IMR-90 (cell line): ENCODE data around the gene FANCG. TPM values are rescaled to one million over a fixed set of nuclear protein-coding genes. Genes with fewer than 3 reads are reported as not detected.

Experiments used
- ATAC-seq: fragments of 200-7000 bp; cut with Tn5 transposase; 2 replicates; pipeline ENCODE4 v1.9.1; 2020; ENCODE audit warnings: low read depth, mild to moderate bottlenecking, moderate library complexity
- BruUV-seq: library from RNA; stranded (reverse); fragments of 400-500 nt; replicated peaks from 2 replicates; lab custom pipeline; 2021; lab: Mats Ljungman, UMichigan
- CTCF ChIA-PET: fragments of 300-600 bp; formaldehyde crosslinking; extraction: SDS; loops from one replicate; lab custom pipeline; 2021; ENCODE audit warnings: antibody characterized with exemption; lab: Yijun Ruan, JAX
- POLR2A ChIA-PET: fragments of 300-600 bp; sonication (Branson Sonifier 250); formaldehyde crosslinking; loops from one replicate; lab custom pipeline; 2022; ENCODE audit warnings: antibody characterized with exemption; ENCODE audit not compliant: unreplicated experiment; lab: Charles Lee
- DNase-seq: peaks from one replicate; pipeline ENCODE4 v3.0.0; 2013
- H2AFZ ChIP-seq: replicated peaks from 2 replicates; pipeline ENCODE3; 2013; ENCODE audit warnings: low read length, mild to moderate bottlenecking; ENCODE audit not compliant: poor library complexity
- H2AK5ac ChIP-seq: 2 replicates; pipeline ENCODE4 v1.6.1; 2013; ENCODE audit warnings: low read depth, low read length, inconsistent platforms
- H2AK9ac ChIP-seq: replicated peaks from 2 replicates; pipeline ENCODE3; 2013; ENCODE audit warnings: mild to moderate bottlenecking, low read depth, low read length, moderate library complexity; ENCODE audit not compliant: poor library complexity
- H2BK120ac ChIP-seq: 2 replicates; pipeline ENCODE4 v1.6.1; 2013; ENCODE audit warnings: low read depth, low read length, inconsistent platforms
- H2BK15ac ChIP-seq: 3 replicates; pipeline ENCODE4 v1.6.1; 2013; ENCODE audit warnings: low read depth, low read length, inconsistent platforms
- H2BK20ac ChIP-seq: 2 replicates; pipeline ENCODE4 v1.6.1; 2013; ENCODE audit warnings: low read depth, mild to moderate bottlenecking, inconsistent platforms, low read length, moderate library complexity
- H2BK5ac ChIP-seq: 2 replicates; pipeline ENCODE4 v1.6.1; 2013; ENCODE audit warnings: mild to moderate bottlenecking, low read depth, low read length, inconsistent platforms; ENCODE audit not compliant: poor library complexity, severe bottlenecking
- H3K14ac ChIP-seq: replicated peaks from 2 replicates; pipeline ENCODE4 v1.6.1; 2013; ENCODE audit warnings: low read depth, low read length, inconsistent platforms
- H3K18ac ChIP-seq: 2 replicates; pipeline ENCODE4 v1.6.1; 2013; ENCODE audit warnings: low read depth, low read length, control low read depth
- H3K23ac ChIP-seq: 2 replicates; pipeline ENCODE4 v1.6.1; 2013; ENCODE audit warnings: low read depth, low read length, inconsistent platforms
- H3K27ac ChIP-seq: 2 replicates; pipeline ENCODE4 v1.5.1; 2013; ENCODE audit warnings: mild to moderate bottlenecking, control low read depth, low read length; ENCODE audit not compliant: insufficient read depth
- H3K27me3 ChIP-seq: 2 replicates; pipeline ENCODE4 v1.6.1; 2013; ENCODE audit warnings: low read length; ENCODE audit not compliant: control insufficient read depth, insufficient read depth
- H3K36me3 ChIP-seq: 2 replicates; pipeline ENCODE4 v1.6.1; 2013; ENCODE audit warnings: low read length, mixed read lengths; ENCODE audit not compliant: control insufficient read depth, insufficient read depth
- H3K4ac ChIP-seq: 2 replicates; pipeline ENCODE4 v1.6.1; 2013; ENCODE audit warnings: low read depth, low read length, inconsistent platforms
- H3K4me1 ChIP-seq: 2 replicates; pipeline ENCODE4 v1.6.1; 2013; ENCODE audit warnings: low read length, mixed read lengths; ENCODE audit not compliant: control insufficient read depth, insufficient read depth
- H3K4me2 ChIP-seq: 2 replicates; pipeline ENCODE4 v1.6.1; 2013; ENCODE audit warnings: low read depth, mild to moderate bottlenecking, control low read depth, low read length, moderate library complexity
- H3K4me3 ChIP-seq: 2 replicates; pipeline ENCODE4 v1.5.1; 2013; ENCODE audit warnings: low read depth, mild to moderate bottlenecking, control low read depth, low read length, moderate library complexity; ENCODE audit not compliant: insufficient read depth
- H3K56ac ChIP-seq: 2 replicates; pipeline ENCODE4 v1.6.1; 2013; ENCODE audit warnings: low read length, inconsistent platforms; ENCODE audit not compliant: insufficient read depth; ENCODE audit errors: extremely low read depth
- H3K79me1 ChIP-seq, 2 experiments: 2 replicates each; pipeline ENCODE4 v1.6.1; 2013; ENCODE audit warnings: low read length in 2 of 2, inconsistent platforms in 1 of 2, low read depth in 1 of 2
- H3K9ac ChIP-seq: 2 replicates; pipeline ENCODE4 v1.6.1; 2013; ENCODE audit warnings: low read depth, low read length, control low read depth
- H3K9me1 ChIP-seq: 2 replicates; pipeline ENCODE4 v1.6.1; 2013; ENCODE audit warnings: low read length, inconsistent platforms; ENCODE audit not compliant: insufficient read depth
- H3K9me3 ChIP-seq: 2 replicates; pipeline ENCODE4 v1.6.1; 2013; ENCODE audit warnings: low read length; ENCODE audit not compliant: control insufficient read depth, insufficient read depth
- H4K20me1 ChIP-seq: 2 replicates; pipeline ENCODE4 v1.6.1; 2013; ENCODE audit warnings: low read length, inconsistent platforms; ENCODE audit not compliant: insufficient read depth
- H4K5ac ChIP-seq: 2 replicates; pipeline ENCODE4 v1.6.1; 2013; ENCODE audit warnings: mild to moderate bottlenecking, low read depth, low read length, control low read depth
- H4K8ac ChIP-seq, 2 experiments: 2 replicates each; pipeline ENCODE4 v1.6.1; 2013; ENCODE audit warnings: low read depth in 2 of 2, low read length in 2 of 2, control low read depth in 1 of 2, inconsistent platforms in 1 of 2
- H4K91ac ChIP-seq: 2 replicates; pipeline ENCODE4 v1.6.1; 2013; ENCODE audit warnings: low read depth, low read length, inconsistent platforms; ENCODE audit not compliant: insufficient read depth
- BHLHE40 ChIP-seq: fragments of 150-350 bp; IDR thresholded peaks from 2 replicates; pipeline ENCODE4 v1.6.1; 2016; ENCODE audit warnings: mild to moderate bottlenecking, low read depth, low read length
- CEBPB ChIP-seq: IDR thresholded peaks from 2 replicates; pipeline ENCODE4 v1.6.1; 2012; ENCODE audit warnings: low read depth, low read length, improper control_type of control experiment
- CHD1 ChIP-seq: IDR thresholded peaks from 2 replicates; pipeline ENCODE4 v1.6.1; 2012; ENCODE audit warnings: low read depth, low read length, improper control_type of control experiment
- CTCF ChIP-seq: conservative IDR thresholded peaks from 2 replicates; pipeline ENCODE4 v1.5.1; 2012; ENCODE audit warnings: mild to moderate bottlenecking, low read depth, low read length, improper control_type of control experiment
- ELK1 ChIP-seq: fragments of 150-350 bp; IDR thresholded peaks from 2 replicates; pipeline ENCODE4 v1.6.1; 2016; ENCODE audit warnings: low read depth, mild to moderate bottlenecking, low read length, moderate library complexity, borderline replicate concordance
- FOS ChIP-seq: fragments of 150-350 bp; IDR thresholded peaks from 2 replicates; pipeline ENCODE4 v1.6.1; 2016; ENCODE audit warnings: low read depth, low read length
- MAFK ChIP-seq: IDR thresholded peaks from 2 replicates; pipeline ENCODE4 v1.6.1; 2012; ENCODE audit warnings: low read depth, low read length, improper control_type of control experiment
- MAZ ChIP-seq: IDR thresholded peaks from 2 replicates; pipeline ENCODE4 v1.6.1; 2012; ENCODE audit warnings: low read depth, mild to moderate bottlenecking, low read length, improper control_type of control experiment, moderate library complexity, borderline replicate concordance
- MXI1 ChIP-seq: IDR thresholded peaks from 2 replicates; pipeline ENCODE4 v1.6.1; 2012; ENCODE audit warnings: low read depth, mild to moderate bottlenecking, low read length, moderate library complexity, borderline replicate concordance
- NFE2L2 ChIP-seq: fragments of 150-350 bp; IDR thresholded peaks from 2 replicates; pipeline ENCODE4 v1.6.1; 2016; ENCODE audit warnings: low read depth, mild to moderate bottlenecking, low read length
- POLR2A ChIP-seq: IDR thresholded peaks from 2 replicates; pipeline ENCODE4 v1.6.1; 2012; ENCODE audit warnings: mild to moderate bottlenecking, low read depth, low read length
- RAD21 ChIP-seq: IDR thresholded peaks from 2 replicates; pipeline ENCODE4 v1.6.1; 2012; ENCODE audit warnings: low read length, improper control_type of control experiment
- RCOR1 ChIP-seq: IDR thresholded peaks from 2 replicates; pipeline ENCODE4 v1.6.1; 2012; ENCODE audit warnings: mild to moderate bottlenecking, low read length, improper control_type of control experiment; ENCODE audit not compliant: insufficient replicate concordance
- RFX5 ChIP-seq: IDR thresholded peaks from 2 replicates; pipeline ENCODE4 v1.8.0; 2012; ENCODE audit warnings: low read depth, mild to moderate bottlenecking, low read length, moderate library complexity
- USF2 ChIP-seq: fragments of 150-350 bp; IDR thresholded peaks from 2 replicates; pipeline ENCODE4 v1.6.1; 2017; ENCODE audit warnings: mild to moderate bottlenecking, antibody characterized with exemption, low read length, low read depth
- WGBS, 2 experiments: methylation state at CpG; one replicate each; pipeline versions ENCODE4 v1.1.5 to v1.1.7; 2013; ENCODE audit warnings: missing lambda C conversion rate in 2 of 2; ENCODE audit not compliant: insufficient read length in 1 of 2; ENCODE audit errors: extremely low coverage in 2 of 2; 5-methylcytosine and 5-hydroxymethylcytosine counted together
- dilution Hi-C: fragments of 300-500 bp; cut with HindIII; formaldehyde crosslinking; loops from one replicate; pipeline ENCODE4 v1.14.3; 2018; ENCODE audit warnings: low sequenced_read_pairs; ENCODE audit not compliant: unreplicated experiment
- in situ Hi-C: fragments of 300-500 bp; cut with MboI; formaldehyde crosslinking; loops from 3 replicates; pipeline ENCODE4 v1.14.3; 2019; ENCODE audit warnings: low sequenced_read_pairs, inconsistent platforms, mixed read lengths
- intact Hi-C: fragments of 100-400 bp; cut with micrococcal nuclease; formaldehyde crosslinking; loops from 2 replicates; pipeline ENCODE4 v1.10.0; 2022
- polyA plus RNA-seq, 3 experiments: library from polyadenylated mRNA; depleted of rRNA; stranded (reverse); fragments of >200 nt; gene quantifications; 2 replicates each; pipeline ENCODE4 v1.2.3, GENCODE V29; 2012; ENCODE audit warnings: low replicate concordance in 1 of 3
- total RNA-seq: library from RNA; depleted of rRNA; stranded (reverse); fragments of >200 nt; gene quantifications from 2 replicates; pipeline ENCODE4 v1.2.3, GENCODE V29; 2012

Gene FANCG
- total and polyA plus RNA-seq, 2 of the 4 experiments (the other 2 are of a cell fraction): 16.1 to 19.3 TPM

- no peak overlapping the region for H2AK5ac ChIP-seq
- no peak overlapping the region for H4K91ac ChIP-seq
- no peak overlapping the region for H2BK20ac ChIP-seq
- no peaks in the 10 kb centered on the region for H3K4me1 ChIP-seq
- H3K79me1 ChIP-seq: peaks cover 30 to 43% of the 10 kb centered on the region in 2 experiments
- H3K36me3 ChIP-seq: peaks cover 51% of the 10 kb centered on the region
- no peak overlapping the region for H4K5ac ChIP-seq
- no peak overlapping the region for H3K23ac ChIP-seq
- no TSS peak for BruUV-seq
- H3K56ac ChIP-seq: no peak overlapping the region
- DNase-seq (no peak), ATAC-seq (no peak)
- no peak overlapping the region for H2BK5ac ChIP-seq
- H2AFZ ChIP-seq: no peak overlapping the region
- ChIA-PET CTCF (no interaction called here), POLR2A (interaction anchor here (0.6 kb wide), 1 partner anchor 16 kb away, joined by 15 read pairs; no protein-coding TSS in a partner anchor)
- no peak overlapping the region for H3K27ac ChIP-seq
- H3K4ac ChIP-seq: no peak overlapping the region
- no peak overlapping the region for H3K18ac ChIP-seq
- WGBS, 2 experiments: 97% methylated on average over 5 of the region's 14 CpGs; no CpG with 5 or more reads in 1 of the 2 experiments
- no peak overlapping the region for H2AK9ac ChIP-seq
- H2BK15ac ChIP-seq: no peak overlapping the region
- peaks cover 13% of the 10 kb centered on the region; the same call in 1 of the 2 replicates for H4K20me1 ChIP-seq
- no peak overlapping the region for H4K8ac ChIP-seq
- in situ Hi-C loops: no loop called here
- H3K4me2 ChIP-seq: no peak overlapping the region
- no peaks in the 10 kb centered on the region for H3K9me3 ChIP-seq
- H3K4me3 ChIP-seq: no peak overlapping the region
- no peak overlapping the region for H3K9ac ChIP-seq
- no peaks in the 10 kb centered on the region for H3K27me3 ChIP-seq
- H3K9me1 ChIP-seq: peaks cover 5% of the 10 kb centered on the region; the same call in 1 of the 2 replicates
- dilution Hi-C loops: no loop called here
- intact Hi-C loops: no loop called here
- no peak overlapping the region for H2BK120ac ChIP-seq
- no peak overlapping the region for H3K14ac ChIP-seq
- TF ChIP-seq BHLHE40: no peak
- no peak for TF ChIP-seq RCOR1
- no peak for TF ChIP-seq ELK1
- no peak for TF ChIP-seq CEBPB
- no peak for TF ChIP-seq MAZ
- TF ChIP-seq USF2: no peak
- no peak for TF ChIP-seq RFX5
- TF ChIP-seq MXI1: no peak
- TF ChIP-seq MAFK: no peak
- no peak for TF ChIP-seq RAD21
- no peak for TF ChIP-seq CHD1
- no peak for TF ChIP-seq FOS
- TF ChIP-seq POLR2A: no peak
- no peak for TF ChIP-seq CTCF
- TF ChIP-seq NFE2L2: no peak
These were observed 24.7 kb downstream of the FANCG start for GRCh38 chr9:35054871-35055644.
